ENCODE measurements around the gene CKS1B.
"Not testable (repeated sequence)": the region's sequence is repeated elsewhere in the genome, so short reads cannot be mapped to it uniquely, and the experiment has no call there.

CKS1B gene

GRCh38 chr1:154964359-154964758 is 10.1 kb upstream of the CKS1B start:
- no peak for DNase-seq (ENCODE audit: low spot score)

GRCh38 chr1:154966111-154966510 is 8.4 kb upstream of the CKS1B start:
- no peak for DNase-seq (ENCODE audit: low spot score)

- no peak for DNase-seq (ENCODE audit: low spot score)
These were observed 7.0 kb upstream of the CKS1B start for GRCh38 chr1:154967331-154967950.

- no peak for DNase-seq (ENCODE audit: low spot score)
These were observed 5.8 kb upstream of the CKS1B start for GRCh38 chr1:154968731-154969130.

GRCh38 chr1:154969246-154969645 is 5.2 kb upstream of the CKS1B start:
- no peak for DNase-seq (ENCODE audit: low spot score)

GRCh38 chr1:154969860-154970452 is 4.5 kb upstream of the CKS1B start:
- DNase-seq (ENCODE audit: low spot score), result no peak

GRCh38 chr1:154970631-154971340 is 3.7 kb upstream of the CKS1B start, which contains the start of gene SHC1:
SHC1 (minus strand) TSS chr1:154970747; CDS start chr1:154970526, 221 bp downstream.
- peak; percentile 96 for DNase-seq (ENCODE audit: low spot score)

GRCh38 chr1:154971341-154971998 is 3.0 kb upstream of the CKS1B start:
- no peak for DNase-seq (ENCODE audit: low spot score)

- no peak for DNase-seq (ENCODE audit: low spot score)
These were observed 2.3 kb upstream of the CKS1B start for GRCh38 chr1:154972213-154972516.

- peak; percentile 86 for DNase-seq (ENCODE audit: low spot score)
These were observed 1.8 kb upstream of the CKS1B start for GRCh38 chr1:154972517-154973343.

- DNase-seq (ENCODE audit: low spot score), result peak; percentile 86
These were observed 958 bp upstream of the CKS1B start for GRCh38 chr1:154973344-154974101.

GRCh38 chr1:154974808-154975408 is 427 bp downstream of the CKS1B start:
- DNase-seq (ENCODE audit: low spot score), result peak; percentile 91

- no peak for DNase-seq (ENCODE audit: low spot score)
These were observed 1.1 kb downstream of the CKS1B start for GRCh38 chr1:154975409-154976059.

GRCh38 chr1:154977762-154978161 is 3.3 kb downstream of the CKS1B start:
- DNase-seq (ENCODE audit: low spot score), result not testable (repeated sequence)

GRCh38 chr1:154978360-154978759 is 3.9 kb downstream of the CKS1B start:
- DNase-seq (ENCODE audit: low spot score), result no peak

GRCh38 chr1:154982341-154982740 is 7.9 kb downstream of the CKS1B start:
- no peak for DNase-seq (ENCODE audit: low spot score)

GRCh38 chr1:154982897-154983648 is 8.6 kb downstream of the CKS1B start, which contains the start of gene FLAD1:
FLAD1 (plus strand) TSS chr1:154983344; CDS start chr1:154983695, 351 bp downstream.
- DNase-seq (ENCODE audit: low spot score), result peak; percentile 97

- no peak for DNase-seq (ENCODE audit: low spot score)
These were observed 9.4 kb downstream of the CKS1B start for GRCh38 chr1:154983776-154984466.

- not testable (repeated sequence) for DNase-seq (ENCODE audit: low spot score)
These were observed 12.3 kb downstream of the CKS1B start for GRCh38 chr1:154986736-154987135.
